HPDE6-E6E7 (cell line): ENCODE results near the gene TLDC2.
"Not testable (repeated sequence)": the region's sequence is repeated elsewhere in the genome, so short reads cannot be mapped to it uniquely, and the experiment has no call there.

Source experiments
- DNase-seq: peaks from one replicate; pipeline ENCODE4 v3.0.0; 2011; ENCODE audit warnings: missing footprints; ENCODE audit errors: extremely low spot score

TLDC2 gene

DNA sequence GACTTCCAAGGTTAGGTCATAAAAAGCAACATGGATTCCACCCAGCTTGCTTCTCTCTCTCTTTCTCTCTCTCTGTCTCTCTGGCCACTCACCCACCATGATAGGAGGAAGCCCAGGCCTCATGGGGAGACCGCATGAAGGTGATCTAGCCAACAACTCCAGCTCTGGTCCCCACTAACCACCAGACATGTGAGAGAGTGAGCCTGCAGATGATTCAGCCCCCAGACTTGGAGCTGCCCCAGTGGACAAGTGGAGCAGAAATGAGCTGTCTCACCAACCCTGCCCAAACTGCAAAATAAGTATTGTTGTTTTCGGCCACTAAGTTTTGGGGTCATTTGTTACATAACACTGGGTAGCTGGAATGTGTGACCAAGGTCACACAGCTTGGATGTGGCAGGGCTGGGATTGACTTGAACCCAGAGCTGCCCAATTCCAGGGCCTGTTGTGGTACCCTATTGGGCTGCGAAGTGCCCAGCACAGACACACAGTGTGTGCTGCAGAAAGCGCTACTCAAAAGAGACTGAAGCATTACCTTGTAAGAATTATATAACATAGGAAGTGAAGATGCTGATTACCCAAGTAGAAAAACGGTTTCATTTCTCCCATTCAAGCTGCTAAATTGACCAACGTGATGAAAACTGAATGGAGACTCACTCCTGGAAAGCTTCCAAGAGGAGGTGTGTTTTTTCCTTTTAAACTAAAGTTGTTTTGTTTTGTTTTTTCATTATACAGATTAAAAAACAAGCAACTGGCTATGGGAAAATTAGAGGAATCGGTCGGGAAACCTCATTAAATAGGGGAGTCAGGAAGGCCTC, 9.1 kb upstream of the TLDC2 start:
- DNase-seq = no peak

DNA sequence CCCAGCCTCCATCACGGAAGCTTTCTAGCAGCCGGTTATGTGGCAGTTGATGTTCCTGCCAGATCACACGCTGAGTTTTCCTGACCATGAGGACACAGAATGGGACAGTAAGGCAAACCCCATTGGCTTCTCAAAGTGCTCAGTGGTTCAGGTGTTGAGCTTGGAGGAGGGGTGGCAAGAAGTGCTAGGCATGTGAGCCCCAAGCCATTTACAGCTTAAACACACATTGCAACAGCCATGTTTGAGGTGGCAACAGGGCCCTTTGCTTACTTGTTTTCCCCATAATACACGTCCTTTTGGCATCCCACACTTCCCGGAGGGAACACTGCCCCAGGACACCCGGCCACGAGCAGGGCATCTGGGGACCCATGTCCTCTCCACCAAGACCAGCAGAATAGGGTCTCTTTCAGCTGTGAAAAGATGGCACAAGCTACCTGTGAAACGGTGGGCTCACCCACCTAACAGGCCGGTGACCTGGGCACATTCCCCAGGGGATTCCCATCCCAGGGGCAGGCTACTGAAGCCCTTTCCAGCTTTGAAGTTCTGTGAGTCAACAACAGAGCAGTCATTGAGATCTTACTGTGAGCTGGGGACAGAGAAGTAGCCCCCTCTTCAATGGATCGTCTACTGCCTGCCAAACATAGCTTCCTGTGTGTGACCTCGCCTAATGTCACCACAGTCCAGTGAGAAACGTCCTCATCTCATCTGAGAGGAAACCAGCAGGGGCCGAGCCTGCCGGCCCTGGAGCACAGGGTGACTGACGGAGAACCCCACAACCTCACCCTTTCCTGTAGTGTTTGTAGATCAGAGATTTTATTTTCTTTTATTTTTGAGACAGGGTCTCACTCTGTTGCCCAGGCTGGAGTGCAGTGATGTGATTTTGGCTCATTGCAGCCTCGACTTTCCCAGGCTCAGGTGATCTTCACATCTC, 4.0 kb upstream of the TLDC2 start:
- DNase-seq = no peak

DNA sequence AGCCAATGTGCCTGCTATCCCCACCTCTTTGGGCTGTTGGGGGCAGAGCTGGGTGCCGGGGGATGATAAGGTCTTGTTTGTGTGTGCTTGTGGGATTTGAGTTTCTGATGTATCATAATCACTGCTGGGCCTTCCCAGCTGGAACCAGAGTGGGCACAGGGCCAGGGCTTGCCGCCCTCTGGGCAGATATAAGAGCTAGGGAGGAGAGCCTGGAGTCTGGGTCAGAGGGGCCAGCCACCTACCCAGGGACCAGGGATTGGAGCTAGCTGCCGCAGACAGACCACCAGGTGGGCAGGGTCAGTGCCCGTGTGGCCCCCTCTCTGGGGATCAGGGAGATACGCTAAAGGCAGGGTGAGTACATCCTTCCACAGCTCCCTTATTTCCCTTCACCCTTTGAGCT, 3.1 kb upstream of the TLDC2 start:
- DNase-seq = no peak

DNA sequence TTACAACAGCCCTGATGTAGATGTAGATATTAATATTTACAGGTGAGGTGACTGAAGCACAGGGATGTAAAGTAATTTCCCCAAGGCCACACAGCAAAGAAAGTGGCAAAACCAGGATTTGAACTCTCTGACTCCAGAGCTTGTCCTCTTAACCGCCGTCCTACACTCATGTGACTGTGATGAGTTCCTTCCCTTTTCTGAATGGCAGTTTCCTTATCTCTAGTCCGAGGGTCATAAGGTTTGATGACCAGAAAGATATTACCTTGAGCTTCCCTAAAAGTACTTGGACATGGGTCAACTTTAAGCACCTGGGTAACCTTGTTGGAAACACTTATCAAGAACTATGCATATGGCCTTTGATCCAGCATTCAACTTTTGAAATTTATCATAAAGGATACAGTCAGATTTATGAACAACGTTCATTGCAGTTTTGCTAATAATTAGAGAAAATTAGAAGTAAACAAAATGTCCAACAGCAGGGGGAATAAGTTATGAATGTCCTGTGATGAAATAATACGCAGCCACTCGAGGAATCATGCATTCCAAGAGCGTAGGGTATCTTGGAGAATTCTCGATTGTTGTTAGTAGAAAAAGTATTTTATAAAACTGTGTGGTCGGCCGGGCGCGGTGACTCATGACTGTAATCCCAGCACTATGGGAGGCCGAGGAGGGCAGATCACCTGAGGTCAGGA, 2.3 kb upstream of the TLDC2 start:
- DNase-seq = no peak

DNA sequence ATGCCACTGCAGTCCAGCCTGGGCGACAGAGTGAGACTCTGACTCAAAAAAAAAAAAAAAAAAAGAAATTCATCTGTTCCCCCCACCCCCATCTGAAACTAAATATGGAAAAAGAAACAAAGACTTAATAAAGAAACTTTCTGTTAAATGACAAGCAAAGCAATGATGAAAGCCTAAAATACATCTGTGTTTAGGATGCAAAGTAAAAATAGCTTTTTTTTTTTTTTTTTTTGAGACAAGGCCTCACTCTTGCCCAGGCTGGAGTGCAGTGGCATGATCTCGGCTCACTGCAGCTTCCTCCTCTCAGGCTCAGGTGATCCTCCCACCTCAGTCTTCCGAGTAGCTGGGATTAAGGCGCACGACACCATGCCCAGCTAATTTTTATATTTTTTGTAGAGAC, 845 bp upstream of the TLDC2 start:
- DNase-seq = not testable (repeated sequence)

DNA sequence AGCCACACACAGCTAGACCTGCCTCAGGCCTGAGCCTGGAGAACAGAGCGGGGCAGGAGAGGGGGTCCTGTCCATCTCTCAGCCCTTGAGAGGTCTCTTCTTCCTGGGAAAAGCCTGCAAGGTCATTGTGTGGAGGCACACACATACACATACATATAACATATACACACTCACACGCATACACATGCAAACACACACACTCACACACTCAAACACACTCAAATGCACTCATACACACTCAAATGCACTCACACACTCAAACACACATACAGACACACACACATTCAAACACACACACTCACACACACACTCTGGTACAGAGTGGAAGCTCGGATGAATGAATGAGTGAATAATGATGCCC, 515 bp downstream of the TLDC2 start:
- no peak for DNase-seq

DNA sequence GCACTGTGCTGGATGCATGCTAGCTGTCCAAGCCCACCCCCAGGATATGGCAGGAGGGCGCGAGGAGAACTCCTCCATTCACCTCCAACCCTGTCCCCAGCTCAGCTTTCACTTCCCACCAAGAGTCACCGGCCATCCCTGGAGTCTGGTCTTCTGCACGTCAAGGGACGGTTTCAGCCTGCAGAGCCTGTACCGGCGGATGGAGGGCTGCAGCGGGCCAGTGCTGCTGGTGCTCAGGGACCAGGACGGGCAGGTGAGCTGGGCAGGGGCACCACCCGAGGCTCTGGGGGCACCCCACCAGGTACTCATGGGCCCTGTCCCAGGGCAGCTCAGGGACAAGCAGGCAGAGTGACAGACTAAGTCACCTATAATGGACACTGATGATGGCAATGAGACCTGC, 3.0 kb downstream of the TLDC2 start:
- DNase-seq = no peak

DNA sequence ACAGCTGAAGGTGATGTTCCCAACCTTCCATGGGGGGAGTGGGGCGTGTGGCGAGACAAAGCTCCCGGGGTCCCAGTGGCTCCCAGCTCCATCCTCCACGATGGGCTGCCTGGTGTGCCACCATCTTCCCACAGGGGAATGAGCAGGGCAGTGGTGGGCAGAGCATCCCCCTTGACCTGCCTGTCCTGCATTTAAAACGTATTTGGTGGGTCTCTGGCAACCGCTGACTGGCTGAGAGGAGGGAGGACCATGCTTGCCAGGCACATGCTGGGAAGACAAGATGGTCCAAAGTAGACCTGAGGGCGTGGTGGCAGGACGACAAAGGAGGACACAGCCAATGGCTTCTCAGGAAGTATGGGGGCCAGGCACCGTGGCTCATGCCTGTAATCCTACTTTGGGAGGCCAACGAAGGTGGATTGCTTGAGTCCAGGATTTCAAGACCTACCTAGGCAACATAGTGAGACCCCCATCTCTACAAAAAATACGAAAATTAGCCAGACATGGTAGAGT, 4.9 kb downstream of the TLDC2 start:
- no peak for DNase-seq

DNA sequence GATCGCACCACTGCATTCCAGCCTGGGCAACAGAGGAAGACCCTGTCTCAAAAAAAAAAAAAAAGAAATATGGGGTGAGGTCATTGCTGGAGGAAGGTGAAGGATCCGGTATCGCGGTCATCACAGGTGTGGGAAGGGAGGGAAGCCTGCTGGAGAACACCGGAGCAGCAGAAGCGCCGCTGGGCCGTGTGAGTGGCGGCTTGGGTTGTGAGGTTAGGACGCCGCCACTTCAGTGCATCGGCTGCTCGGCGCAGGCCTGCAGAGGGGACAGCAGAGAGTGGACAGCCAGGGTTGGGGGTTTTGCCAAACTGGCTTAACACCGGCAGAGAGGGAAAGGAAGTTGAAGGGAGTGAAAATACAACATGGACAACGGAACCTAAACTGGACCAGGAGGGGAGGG, 5.4 kb downstream of the TLDC2 start:
- DNase-seq = no peak

DNA sequence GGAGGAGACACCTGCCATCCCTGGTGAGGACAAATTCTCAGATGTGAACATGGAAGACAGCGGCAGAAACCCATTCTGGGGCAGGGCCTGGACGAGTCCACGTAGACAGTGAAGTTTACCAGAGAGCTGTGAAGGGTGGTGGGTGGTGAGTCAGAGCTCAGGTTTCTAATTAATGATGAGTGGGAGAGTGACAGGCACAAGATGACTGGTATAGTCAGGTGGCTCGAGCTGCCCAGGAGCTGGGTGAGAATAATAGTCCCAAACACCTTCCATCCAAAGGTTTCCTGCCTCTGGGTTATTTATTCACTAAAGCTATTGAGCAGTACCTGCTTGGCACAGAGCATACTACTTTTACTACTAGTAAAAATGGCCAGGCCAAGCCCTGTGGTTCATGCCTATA, 6.0 kb downstream of the TLDC2 start:
- peak; percentile 97 for DNase-seq

DNA sequence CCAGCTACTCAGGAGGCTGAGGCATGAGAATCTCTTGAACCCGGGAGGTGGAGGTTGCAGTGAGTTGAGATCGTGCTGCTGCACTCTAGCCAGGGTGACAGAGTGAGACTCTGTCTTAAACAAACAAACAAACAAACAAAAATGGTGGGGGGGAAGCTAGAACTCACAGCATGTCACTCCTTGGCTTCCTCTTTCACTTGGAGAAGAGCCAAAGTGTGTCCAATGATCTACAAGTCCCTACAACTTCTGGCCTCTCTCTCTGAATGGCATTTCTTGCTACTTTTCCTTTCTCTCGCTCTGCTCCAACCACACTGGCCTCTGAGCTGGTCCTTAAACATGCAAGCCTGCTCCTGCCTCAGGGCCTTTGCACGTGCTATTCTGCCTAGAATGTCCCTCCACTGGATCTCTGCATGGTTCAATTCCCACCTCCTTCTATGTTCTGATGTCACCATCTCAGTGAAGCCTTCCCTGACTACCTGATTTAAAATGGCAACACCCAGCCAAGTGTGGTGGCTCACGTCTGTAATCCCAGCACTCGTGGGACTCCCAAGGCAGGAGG, 8.1 kb downstream of the TLDC2 start:
- DNase-seq = no peak

DNA sequence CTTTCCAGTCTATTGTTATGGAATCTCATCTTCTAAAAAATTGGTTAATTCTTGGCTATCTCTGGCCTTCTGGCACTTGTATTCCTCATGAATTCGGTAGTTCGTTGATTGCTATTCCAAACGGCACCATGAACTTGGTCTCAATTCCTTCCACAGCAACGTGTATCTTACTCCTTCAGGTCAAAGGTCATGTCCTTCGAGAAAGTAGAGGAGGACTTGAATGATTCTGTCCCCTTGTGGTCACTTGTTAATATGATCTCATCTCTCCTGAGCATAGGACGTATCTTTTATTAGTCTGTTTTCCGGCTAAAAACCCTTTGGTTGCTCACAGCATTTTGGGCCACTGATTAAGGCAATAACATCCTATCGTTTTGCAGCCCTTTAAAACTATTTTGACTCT, 9.4 kb downstream of the TLDC2 start:
- DNase-seq = no peak

DNA sequence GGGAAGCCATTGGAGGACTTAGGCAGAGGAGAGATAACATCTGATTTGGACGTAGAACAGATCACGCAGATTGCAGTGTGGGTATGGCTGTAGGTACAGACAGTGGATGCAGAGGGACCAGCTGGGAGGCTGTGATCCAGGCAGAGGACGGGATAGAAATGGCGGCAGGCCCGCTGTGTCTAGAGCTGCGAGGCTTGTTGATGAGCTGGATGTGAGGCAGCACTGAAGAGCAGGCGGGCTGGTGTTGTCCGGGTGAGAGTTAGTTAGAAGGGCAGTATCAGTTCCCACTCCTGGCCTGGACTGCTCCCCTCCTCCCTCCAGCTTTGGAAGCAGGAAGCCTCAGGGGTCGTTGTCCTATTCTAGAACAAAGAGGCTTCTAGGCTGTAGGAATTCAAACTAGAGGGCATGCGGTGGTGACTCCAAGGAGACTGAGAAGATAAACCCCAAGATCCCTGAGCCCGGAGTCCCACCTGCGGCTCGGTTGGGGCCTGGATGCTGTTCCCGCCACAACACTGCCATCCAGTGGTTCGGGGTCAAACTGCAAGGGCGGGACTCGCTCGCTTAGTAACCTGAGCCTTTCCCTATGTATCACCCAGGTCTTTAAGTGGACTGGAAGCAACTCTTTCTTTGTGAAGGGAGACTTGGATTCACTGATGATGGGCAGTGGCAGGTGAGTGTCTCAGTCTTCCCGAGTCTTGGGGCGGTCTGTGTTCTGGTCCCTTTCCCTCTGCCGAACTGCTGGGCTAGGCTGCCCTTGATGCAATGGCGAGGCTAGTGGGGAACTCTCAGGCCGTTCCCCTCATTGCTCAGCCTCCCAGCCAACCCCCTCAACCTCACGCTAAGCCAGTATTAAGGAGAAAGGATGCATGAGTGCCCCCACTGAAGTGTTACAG, 11.2 kb downstream of the TLDC2 start:
- DNase-seq = peak; percentile 100

DNA sequence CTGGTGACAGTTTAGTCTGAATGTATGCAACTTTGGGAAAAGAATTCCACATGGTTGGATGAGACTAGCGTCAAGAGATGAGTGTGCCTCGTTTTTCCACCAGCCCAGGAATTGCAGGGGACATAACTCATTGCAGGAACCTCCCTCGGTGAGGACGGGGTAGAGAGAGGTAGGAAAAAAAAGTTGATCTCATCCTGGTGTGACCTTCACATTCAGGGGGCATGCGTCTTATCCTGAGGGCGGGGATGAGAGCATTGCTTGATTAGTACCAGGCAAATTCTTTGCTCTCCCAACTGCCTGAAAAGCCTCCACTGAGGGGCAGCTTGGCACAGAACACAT, 11.8 kb downstream of the TLDC2 start:
- no peak for DNase-seq

DNA sequence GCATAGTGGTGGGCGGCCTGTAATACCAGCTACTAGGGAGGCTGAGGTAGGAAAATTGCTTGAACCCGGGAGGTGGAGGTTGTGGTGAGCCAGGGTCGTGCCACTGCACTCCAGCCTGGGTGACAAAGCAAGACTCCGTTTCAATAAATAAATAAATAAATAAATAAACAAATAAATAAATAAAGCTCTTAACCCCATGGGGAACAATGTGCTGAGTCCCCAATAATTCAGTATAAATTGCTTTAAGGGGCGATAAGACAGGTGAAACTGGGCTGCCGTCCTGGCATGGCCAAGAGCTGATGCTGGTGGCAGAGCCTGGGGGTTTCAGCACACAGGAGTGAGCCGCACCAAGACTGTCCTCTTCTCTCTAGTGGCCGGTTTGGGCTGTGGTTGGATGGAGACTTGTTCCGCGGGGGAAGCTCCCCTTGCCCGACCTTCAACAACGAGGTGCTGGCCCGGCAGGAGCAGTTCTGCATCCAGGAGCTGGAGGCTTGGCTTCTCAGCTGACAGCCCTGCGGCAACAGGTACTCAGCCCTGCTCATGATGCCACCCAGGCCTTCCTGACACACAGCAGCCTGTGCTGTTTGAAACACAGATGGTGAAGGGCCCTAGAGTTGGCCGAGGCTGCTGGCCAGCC, 13.1 kb downstream of the TLDC2 start:
- no peak for DNase-seq

DNA sequence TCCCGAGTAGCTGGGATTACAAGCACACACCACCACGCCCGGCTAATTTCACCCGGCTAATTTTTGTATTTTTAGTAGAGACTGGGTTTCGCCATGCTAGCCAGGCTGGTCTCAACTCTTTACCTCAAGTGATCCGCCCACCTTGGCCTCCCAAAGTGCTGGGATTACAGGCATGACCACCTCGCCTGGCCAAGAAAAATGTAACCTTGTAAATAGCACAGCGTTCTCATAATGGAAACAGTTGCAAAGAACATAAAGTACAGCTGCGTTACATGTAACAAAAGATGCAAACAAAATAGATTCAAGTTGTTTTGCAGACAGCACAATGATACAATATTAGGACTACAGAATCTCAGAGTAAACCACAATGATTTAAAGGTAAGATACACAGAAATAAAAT, 14.6 kb downstream of the TLDC2 start:
- no peak for DNase-seq

DNA sequence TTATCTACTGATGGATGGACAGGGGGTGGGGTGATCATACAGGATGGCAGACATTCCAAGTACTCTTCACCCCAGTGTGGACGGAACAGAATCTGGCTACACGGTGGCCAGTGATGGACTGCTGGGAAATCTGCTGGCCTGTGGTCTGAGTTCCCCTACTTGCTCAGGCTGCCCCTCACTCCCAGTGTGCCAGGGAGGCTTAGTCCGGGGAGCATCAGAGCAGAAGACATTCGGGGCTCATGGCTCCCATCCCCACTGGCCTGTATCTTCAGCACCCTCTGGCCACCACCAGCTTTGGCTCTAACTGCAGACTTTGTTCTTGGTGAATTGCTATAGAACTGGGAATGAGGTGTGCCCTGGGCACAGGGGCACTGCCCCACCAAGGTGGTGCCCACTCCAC, 15.3 kb downstream of the TLDC2 start:
- DNase-seq = no peak

DNA sequence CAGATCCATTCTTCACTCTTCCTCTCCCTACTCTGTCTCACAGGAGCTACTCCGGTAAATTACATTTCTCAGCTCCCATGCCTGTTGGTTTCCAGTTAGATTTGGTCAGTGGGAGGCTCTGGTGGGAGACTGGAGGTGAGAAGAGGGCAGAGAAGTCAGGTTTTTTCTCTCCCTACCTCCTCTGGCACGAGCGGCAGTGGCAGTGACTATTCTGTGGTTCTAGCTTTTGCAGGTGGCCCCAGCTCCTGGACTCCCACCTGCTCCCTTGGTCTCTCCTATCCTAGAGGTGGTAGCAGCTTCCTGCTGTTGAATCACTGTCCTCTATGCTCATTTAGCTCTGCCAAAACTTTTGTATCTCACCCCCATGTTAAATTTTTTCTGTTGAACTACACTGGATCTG, 17.9 kb downstream of the TLDC2 start:
- DNase-seq = no peak

DNA sequence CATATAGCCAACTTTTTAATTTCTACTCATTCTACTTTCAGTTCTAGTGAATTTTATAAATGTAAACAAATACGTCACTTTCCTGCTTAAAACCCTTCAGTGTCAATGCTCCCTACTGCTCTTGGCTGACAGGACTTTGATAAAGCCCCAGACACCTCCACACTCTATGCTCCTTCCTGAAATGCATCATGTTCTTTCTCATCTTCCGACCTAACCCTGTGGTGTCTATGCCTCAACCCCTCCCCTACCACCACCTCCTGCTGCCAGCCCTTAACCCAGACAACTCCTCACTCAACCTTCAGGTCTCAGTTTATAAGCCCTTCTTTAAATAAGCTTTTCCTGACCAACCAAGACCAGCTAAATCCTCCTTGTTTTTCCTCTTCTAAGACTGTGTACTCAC, 19.1 kb downstream of the TLDC2 start:
- no peak for DNase-seq

DNA sequence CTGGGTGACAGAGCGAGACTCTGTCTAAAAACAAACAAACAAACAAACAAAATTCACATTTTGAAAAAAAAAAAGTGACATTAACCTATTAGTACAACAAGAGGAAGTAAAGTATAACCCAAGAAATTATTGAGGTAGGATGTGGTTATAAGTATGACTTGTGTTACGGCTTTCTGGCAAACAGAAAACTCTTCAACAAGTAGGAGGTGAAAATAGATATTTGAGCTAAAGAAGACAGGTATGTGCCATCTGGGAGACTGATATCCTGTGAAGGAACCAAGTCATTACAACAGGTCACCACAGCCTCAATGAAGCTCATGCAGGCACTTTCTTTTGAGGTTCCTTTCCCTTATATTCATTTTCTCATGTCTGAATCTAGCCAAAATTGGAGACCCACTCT, 28.8 kb downstream of the TLDC2 start:
- no peak for DNase-seq

DNA sequence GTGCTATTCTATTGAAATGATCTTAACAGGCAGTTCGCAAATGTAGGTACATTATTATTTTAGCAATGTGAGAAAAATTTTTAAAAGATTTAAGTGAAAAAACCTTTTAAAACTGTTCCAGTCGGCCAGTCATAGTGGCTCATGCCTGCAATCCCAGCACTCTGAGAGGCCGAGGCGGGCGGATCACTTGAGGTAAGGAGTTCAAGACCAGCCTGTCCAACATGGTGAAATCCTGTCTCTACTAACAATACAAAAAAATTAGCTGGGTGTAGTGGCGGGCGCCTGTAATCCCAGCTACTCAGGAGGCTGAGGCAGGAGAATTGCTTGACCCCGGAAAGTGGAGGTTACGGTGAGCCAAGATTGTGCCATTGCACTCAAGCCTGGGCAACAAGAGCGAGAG, 29.6 kb downstream of the TLDC2 start:
- not testable (repeated sequence) for DNase-seq
